HG03108 (cell line): ENCODE data around the gene KRT24.
A peak's percentile ranks its signal among the peaks of the same experiment; 100 is the strongest.

Source experiments
- ATAC-seq: cut with Tn5 transposase; IDR thresholded peaks from one replicate; pipeline ENCODE4 v1.9.1; 2021; ENCODE audit warnings: moderate library complexity; ENCODE audit not compliant: unreplicated experiment

The KRT24 gene

DNA sequence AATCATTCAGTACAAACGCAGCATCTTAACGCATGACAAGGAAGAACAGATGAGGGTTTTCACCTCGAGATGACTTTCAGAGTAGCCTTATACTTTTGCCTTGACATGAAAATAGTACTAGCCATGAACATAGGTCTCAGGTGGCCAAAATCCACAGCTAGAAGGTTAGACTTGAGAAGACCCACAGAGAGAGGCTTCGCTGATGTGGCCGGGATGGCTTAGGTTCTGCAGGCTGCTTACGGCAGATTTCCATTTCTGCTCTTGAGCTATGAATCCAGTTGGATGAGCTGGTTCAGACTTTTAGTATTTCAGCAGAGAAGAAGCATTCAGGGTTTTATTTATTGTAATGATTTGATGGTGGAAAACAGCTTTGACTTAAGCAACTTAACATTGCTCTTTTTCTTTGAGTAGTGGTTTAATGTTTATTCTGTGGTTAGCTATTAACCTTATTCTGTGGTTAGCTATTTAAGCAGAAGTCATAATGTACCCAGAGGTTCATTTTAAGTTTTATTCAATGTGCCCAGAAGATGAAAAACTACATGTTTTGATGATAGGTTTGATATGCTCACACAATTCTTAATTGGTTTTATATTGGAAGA lies 7.6 kb downstream of the KRT24 start:
- ATAC-seq: no peak

DNA sequence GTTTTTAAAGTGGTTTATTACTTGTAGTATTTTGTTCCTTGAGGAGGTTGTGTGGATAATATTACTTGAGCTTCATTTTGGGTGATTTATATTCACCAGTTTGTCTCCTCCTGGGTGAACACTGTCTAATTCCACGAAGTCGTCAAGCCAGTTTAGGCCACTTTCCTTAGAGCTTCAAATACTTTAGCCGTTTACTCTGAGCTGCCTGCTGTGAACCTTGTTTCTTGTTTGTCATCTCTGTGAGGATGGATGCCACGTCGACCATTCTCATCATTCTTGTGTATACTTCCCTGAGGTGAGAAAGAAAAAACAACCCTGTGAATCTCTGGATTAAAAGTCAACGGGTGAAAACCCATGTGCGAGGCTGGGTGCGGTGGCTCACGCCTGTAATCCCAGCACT lies 9.0 kb downstream of the KRT24 start:
- no peak for ATAC-seq

- ATAC-seq: no peak
Measured at GRCh38 chr17:40687106-40687505, 16.4 kb downstream of the KRT24 start.

DNA sequence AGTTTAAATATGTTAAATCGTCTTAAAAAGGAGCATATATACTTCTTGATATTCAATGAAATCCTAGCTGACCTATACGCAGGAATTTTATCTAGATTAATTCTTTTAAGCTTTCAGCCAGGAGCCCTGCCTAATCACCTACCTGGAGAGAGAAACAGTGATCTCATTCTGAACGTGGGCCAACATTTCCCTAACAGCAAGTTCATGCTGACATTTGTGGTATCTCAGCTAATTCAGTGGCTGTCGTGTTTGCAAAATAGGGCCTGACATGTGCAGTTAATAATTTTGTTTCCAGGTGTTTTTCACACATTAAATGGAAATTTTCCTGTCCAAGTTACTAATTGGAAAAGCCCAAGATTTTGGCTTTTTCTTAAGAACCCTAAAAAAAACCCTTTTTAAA lies 17.4 kb downstream of the KRT24 start:
- ATAC-seq: no peak

DNA sequence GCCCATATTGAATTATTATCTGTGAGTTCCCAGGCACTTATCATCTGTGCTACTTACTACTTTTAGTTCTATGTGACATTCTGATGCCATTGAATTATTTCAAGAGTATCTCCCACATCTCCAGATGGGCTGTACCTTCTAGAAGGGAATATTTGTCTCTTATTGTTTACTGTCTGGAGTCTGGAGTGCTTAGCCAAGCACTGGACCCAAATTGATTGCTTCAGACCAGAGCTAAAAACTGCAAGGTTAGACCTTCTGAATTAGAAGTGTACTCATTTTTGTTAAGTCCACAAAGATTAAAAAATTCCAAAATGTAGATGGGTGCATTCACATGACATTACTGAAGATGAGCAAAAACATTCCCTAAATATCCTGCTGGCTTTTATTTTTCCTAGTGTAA lies 22.6 kb downstream of the KRT24 start:
- ATAC-seq: no peak

DNA sequence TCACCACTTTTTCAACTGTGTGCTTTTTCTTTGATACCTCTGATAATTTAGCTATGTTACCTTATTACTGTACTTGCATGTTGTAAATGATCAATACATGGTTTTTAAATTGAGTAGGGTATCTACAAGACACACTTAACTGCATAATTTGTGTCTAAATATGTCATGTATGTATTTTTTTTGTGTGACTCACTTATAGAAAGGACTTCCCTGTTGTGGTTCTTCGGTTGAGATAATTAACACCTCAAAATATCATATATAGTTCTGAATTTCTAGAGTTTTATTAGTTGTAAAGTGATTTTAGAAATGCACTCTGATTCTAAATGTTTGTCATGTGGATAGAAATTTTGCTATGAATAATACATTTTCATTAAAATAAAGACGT lies 24.0 kb downstream of the KRT24 start:
- no peak for ATAC-seq

GRCh38 chr17:40678902-40679522 lies 24.5 kb downstream of the KRT24 start:
- no peak for ATAC-seq

DNA sequence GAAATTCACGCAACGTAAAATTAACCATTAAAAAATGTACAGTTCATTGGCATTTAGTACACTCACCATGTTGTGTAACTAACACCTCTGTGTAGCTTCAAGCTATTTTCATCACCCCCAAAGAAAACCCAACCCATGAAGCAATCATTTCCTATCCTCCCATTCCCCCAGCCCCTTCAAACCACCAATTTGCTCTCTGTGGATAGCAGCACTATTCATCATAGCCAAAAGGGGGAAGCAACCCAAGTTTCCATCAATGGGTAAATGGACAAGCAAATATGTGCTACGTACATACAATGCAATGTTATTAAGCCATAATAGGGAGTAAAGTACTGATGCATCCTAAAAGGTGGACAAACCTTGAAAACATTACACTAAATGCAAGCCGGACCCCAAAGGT lies 27.6 kb downstream of the KRT24 start:
- ATAC-seq: no peak

DNA sequence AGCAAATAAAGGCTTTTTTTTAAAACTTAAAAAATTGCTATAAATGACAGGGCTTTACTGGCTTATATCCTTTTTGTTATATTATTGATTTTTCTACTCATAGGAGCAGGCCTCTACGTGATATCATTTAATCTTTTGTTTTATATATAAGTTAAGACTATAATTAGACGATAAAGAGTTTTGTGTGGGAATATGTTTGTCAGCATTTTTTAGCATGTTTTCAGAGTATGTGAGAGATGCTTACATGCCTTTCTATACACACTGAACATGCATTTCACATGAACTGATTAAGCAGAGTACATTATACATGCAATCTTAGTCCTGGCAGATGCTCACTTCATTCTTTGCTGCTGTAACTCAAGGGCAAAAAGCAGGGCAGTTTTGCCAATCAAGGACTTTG lies 30.9 kb downstream of the KRT24 start:
- ATAC-seq: no peak

GRCh38 chr17:40671282-40671681 lies 32.3 kb downstream of the KRT24 start:
- ATAC-seq: no peak

- no peak for ATAC-seq
Measured at GRCh38 chr17:40666331-40666730, 37.2 kb downstream of the KRT24 start.

DNA sequence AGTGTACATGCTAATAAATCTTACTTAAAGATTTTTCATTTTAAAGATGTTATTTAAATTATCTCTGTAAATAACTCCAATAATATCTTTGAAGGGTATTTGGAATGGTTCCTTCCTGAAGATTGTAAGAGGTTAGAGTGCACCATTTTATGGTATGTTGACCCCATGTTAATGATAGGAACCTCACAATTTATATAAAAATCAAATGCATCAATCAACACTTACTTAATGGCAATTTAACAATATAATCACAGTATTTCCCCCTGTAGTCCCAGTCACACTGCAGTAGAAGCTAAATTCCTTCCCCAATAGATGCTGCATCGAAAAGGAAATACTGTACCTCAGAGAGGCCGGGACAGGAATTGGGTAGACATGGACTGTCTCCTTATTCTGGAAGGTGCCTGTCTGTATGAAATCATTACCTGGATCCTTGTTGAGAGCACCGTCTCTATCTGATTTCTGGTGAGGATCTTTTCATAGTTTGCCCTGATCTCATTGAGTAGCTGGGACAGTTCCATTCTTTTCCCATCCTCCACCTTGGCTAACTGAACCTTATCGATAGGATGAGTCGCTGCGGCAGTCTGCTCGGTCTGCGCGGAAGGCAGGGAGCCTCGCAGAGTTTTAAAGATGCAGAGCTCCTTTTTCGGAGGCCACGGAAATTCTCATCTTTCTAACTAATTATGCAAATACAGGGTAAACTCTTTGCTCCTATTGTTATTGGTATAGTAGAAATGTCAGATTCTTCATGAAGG lies 38.8 kb downstream of the KRT24 start, which contains the start of gene KRT222:
Gene KRT222, minus strand, starts transcription at position 596 of the 752 bp plus-strand sequence. Its CDS starts 78 bp downstream, at position 518.
- ATAC-seq: no peak

- no peak for ATAC-seq
Measured at GRCh38 chr17:40663252-40663651, 40.3 kb downstream of the KRT24 start.

GRCh38 chr17:40659911-40660310 lies 43.6 kb downstream of the KRT24 start:
- ATAC-seq: no peak

DNA sequence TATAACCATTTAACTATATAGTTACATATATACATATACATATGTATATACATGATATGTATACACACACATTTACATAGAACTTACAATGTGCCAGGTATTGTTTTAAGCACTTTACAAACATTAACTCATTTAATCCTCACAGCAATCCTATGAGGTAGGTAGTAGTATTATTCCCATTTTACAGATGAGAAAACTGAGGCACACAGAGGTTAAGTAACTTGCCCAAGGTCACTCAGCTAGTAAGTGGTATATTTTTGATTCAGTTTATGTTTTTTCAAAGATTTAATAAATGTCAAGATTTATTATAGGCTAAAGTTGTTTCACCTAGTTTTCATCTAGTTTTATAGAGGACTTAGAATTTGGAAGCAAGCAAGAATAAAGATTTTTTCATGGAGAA lies 45.2 kb downstream of the KRT24 start:
- no peak for ATAC-seq

DNA sequence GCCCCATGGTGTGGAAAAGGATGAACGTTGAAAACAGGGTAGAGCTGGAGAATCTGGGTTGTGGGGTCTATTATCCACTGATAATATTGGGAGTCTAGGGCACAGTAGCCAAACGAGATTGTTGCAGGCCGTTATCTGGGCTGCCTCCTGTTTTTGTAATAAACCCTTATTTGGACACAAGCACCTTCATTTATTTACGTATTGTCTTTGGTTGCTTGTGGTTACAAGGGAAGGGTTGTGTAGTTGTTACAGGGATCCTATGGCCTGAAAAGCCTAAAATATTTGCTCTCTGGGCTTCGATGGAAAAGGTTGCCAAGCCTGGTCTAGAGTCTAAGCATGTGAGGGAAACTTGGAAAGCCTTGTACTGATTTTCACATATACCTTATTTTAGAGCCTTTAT lies 51.6 kb downstream of the KRT24 start:
- ATAC-seq: no peak

DNA sequence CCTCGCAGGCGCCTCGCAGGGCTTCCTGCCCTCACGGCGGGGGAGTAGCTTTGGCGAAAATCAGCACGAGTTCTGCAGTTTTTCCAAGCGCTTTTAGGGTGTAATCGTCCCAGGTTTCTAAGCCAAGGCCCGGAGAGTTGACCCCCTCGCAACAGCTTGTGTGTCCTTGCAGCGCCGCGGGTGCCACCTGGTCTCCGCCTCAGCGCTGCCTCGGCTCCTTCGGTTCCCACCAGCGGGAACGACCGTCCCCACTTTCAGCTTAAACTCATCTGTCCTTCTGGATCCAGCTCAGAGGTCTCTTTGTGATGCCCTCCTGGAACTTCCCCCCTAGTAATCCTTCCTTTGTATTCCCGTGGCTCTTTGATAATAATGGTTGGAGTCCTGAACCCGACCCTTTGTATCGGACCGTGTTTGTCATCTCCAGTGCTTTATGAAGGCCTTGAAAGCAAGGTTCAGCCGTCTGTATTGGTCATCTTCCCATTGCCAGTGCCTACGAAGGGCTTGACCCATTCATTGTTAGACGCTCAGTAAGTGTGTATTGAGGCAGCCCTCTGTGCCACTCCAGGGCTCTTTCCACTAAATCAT lies 55.1 kb downstream of the KRT24 start:
- ATAC-seq: peak; percentile 10
